DND-41 (cell line): ENCODE measurements around the gene NR2F1-AS1.

Source experiments
- EZH2 ChIP-seq: IDR thresholded peaks from 3 replicates; pipeline ENCODE4 v1.6.1; 2012; ENCODE audit warnings: borderline replicate concordance, low read depth, mild to moderate bottlenecking, moderate library complexity, low read length, inconsistent platforms; ENCODE audit not compliant: severe bottlenecking
- TF ChIP-seq, protein P1 (sequence below): IDR thresholded peaks from 2 replicates; pipeline ENCODE4 v1.5.1; 2012; ENCODE audit warnings: borderline replicate concordance, low read length, moderate library complexity, mild to moderate bottlenecking; ENCODE audit not compliant: poor library complexity, severe bottlenecking; ENCODE audit errors: extremely low read depth

DNA sequence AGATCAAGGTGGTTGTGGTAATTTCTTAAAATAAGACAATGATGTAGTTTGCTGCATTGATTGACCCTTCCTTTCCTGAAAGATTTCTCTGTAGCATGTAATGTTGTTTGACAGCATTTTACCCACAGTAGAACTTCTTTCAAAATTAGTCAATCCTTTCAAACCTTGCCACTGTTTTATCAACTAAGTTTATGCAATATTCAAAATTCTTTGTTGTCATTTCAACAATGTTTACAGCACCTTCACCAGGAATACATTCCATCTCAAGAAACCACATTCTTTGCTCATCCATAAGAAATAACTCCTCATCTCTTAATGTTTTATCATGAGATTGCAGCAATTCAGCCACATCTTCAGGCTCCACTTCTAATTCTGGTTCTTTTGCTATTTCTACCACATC, 45.8 kb upstream of the NR2F1-AS1 start:
- no peak for TF ChIP-seq EZH2
- TF ChIP-seq, protein P1, sequence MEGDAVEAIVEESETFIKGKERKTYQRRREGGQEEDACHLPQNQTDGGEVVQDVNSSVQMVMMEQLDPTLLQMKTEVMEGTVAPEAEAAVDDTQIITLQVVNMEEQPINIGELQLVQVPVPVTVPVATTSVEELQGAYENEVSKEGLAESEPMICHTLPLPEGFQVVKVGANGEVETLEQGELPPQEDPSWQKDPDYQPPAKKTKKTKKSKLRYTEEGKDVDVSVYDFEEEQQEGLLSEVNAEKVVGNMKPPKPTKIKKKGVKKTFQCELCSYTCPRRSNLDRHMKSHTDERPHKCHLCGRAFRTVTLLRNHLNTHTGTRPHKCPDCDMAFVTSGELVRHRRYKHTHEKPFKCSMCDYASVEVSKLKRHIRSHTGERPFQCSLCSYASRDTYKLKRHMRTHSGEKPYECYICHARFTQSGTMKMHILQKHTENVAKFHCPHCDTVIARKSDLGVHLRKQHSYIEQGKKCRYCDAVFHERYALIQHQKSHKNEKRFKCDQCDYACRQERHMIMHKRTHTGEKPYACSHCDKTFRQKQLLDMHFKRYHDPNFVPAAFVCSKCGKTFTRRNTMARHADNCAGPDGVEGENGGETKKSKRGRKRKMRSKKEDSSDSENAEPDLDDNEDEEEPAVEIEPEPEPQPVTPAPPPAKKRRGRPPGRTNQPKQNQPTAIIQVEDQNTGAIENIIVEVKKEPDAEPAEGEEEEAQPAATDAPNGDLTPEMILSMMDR, result no peak
